Measurements from ENCODE around the gene GGN. TPM values are rescaled to one million over a fixed set of nuclear protein-coding genes. Genes with fewer than 3 reads are reported as not detected.

The GGN gene
- polyA plus RNA-seq, 1 of the 3 experiments (the other 2 are of a cell fraction) = 0.48 TPM

DNA sequence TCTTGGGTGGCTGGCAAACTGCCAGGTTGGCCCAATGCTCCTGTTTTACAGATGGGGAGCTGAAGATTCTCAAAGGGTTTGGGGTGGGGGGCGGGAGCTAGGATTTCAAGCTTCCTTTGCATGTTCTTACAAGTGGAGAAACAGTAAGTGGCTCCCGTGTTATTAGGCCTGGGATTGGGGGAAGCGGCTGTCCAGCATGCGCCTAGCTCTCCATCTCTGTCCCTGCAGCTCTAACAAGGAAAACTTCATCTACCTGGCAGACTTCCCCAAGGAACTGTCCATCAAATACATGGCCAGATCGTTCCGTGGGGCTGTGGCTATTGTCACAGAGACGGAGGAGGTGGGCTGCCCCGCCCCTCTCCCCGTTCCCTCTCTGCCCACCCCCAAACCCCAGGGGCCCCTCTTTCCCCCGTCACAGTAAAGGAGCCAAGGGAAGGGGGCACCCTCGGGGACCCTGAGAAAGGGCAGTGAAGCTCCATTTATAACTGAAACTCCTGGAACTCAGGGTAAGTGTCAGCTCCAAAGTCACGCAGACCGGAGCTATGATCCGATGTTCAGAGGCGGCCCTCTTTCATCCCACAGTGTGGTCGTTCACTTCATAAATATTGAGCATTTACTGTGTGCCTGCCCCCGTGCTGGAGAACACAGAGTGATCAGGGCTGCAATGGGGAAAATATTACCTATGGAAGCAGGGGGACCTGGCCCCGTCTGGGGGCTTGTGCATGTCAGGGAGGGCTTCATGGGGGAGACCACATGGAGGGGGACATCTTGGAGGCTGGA is 28.4 kb downstream of the GGN start:
- WGBS (ENCODE audit: low lambda C conversion rate) = 18% methylated on average over 14 of the region's 18 CpGs
- POLR2A ChIA-PET = interaction anchor here (2.1 kb wide), 1 partner anchor 29 kb away, joined by 7 read pairs; the partner anchor contains the start of genes GGN and SPRED3

More for the DNA sequence above, 28.4 kb downstream of the GGN start:
- no peak for DNase-seq
- H2AFZ ChIP-seq (ENCODE audit: low read depth) = no peak overlapping the region
- CTCF ChIA-PET = interaction anchor here (0.9 to 2.4 kb wide), 3 partner anchors 23 to 457 kb away, joined by 4 to 6 read pairs (median 4); partner anchors contain the start of gene CATSPERG
- H3K9me2 ChIP-seq = no peaks in the 10 kb centered on the region
- H3K4me3 ChIP-seq (ENCODE audit: low read depth in 2 of 2, low read length in 1 of 2) = no peak overlapping the region
- no peak overlapping the region for H3K27ac ChIP-seq (ENCODE audit: low read depth in 2 of 2, low read length in 1 of 2)
- no peaks in the 10 kb centered on the region for H3K36me3 ChIP-seq (replicated peaks in 1 of 2; ENCODE audit: control insufficient read depth in 1 of 2, insufficient read depth in 2 of 2, low read length in 1 of 2)
- peaks cover 41% of the 10 kb centered on the region for H3K27me3 ChIP-seq (ENCODE audit: insufficient read depth)
- H3K9me3 ChIP-seq = no peaks in the 10 kb centered on the region
- no peaks in the 10 kb centered on the region for H4K20me1 ChIP-seq (ENCODE audit: insufficient read depth)
- TF ChIP-seq TEAD4 (IDR thresholded peaks at IDR 0.05; ENCODE audit: borderline replicate concordance, insufficient read depth) (no peak), TCF12 (IDR thresholded peaks at IDR 0.05) (no peak), MXI1 (IDR thresholded peaks at IDR 0.05; ENCODE audit: low read depth, low read length) (no peak), NRF1 (IDR thresholded peaks at IDR 0.05; ENCODE audit: low read depth, low read length) (no peak), YY1 (IDR thresholded peaks at IDR 0.05; ENCODE audit: low read depth) (no peak), FOXM1 (IDR thresholded peaks at IDR 0.05; ENCODE audit: low read depth) (no peak), ELF1 (IDR thresholded peaks at IDR 0.05) (no peak)
- TF ChIP-seq, protein P1, sequence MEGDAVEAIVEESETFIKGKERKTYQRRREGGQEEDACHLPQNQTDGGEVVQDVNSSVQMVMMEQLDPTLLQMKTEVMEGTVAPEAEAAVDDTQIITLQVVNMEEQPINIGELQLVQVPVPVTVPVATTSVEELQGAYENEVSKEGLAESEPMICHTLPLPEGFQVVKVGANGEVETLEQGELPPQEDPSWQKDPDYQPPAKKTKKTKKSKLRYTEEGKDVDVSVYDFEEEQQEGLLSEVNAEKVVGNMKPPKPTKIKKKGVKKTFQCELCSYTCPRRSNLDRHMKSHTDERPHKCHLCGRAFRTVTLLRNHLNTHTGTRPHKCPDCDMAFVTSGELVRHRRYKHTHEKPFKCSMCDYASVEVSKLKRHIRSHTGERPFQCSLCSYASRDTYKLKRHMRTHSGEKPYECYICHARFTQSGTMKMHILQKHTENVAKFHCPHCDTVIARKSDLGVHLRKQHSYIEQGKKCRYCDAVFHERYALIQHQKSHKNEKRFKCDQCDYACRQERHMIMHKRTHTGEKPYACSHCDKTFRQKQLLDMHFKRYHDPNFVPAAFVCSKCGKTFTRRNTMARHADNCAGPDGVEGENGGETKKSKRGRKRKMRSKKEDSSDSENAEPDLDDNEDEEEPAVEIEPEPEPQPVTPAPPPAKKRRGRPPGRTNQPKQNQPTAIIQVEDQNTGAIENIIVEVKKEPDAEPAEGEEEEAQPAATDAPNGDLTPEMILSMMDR (IDR thresholded peaks at IDR 0.05) = no peak
- TF ChIP-seq, protein P2, sequence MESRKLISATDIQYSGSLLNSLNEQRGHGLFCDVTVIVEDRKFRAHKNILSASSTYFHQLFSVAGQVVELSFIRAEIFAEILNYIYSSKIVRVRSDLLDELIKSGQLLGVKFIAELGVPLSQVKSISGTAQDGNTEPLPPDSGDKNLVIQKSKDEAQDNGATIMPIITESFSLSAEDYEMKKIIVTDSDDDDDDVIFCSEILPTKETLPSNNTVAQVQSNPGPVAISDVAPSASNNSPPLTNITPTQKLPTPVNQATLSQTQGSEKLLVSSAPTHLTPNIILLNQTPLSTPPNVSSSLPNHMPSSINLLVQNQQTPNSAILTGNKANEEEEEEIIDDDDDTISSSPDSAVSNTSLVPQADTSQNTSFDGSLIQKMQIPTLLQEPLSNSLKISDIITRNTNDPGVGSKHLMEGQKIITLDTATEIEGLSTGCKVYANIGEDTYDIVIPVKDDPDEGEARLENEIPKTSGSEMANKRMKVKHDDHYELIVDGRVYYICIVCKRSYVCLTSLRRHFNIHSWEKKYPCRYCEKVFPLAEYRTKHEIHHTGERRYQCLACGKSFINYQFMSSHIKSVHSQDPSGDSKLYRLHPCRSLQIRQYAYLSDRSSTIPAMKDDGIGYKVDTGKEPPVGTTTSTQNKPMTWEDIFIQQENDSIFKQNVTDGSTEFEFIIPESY (IDR thresholded peaks at IDR 0.05; ENCODE audit: borderline replicate concordance, low read depth) = no peak
- TF ChIP-seq, protein P3, sequence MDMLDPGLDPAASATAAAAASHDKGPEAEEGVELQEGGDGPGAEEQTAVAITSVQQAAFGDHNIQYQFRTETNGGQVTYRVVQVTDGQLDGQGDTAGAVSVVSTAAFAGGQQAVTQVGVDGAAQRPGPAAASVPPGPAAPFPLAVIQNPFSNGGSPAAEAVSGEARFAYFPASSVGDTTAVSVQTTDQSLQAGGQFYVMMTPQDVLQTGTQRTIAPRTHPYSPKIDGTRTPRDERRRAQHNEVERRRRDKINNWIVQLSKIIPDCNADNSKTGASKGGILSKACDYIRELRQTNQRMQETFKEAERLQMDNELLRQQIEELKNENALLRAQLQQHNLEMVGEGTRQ (IDR thresholded peaks at IDR 0.05; ENCODE audit: borderline replicate concordance, low read depth, low read length) = no peak
- TF ChIP-seq, protein P4, sequence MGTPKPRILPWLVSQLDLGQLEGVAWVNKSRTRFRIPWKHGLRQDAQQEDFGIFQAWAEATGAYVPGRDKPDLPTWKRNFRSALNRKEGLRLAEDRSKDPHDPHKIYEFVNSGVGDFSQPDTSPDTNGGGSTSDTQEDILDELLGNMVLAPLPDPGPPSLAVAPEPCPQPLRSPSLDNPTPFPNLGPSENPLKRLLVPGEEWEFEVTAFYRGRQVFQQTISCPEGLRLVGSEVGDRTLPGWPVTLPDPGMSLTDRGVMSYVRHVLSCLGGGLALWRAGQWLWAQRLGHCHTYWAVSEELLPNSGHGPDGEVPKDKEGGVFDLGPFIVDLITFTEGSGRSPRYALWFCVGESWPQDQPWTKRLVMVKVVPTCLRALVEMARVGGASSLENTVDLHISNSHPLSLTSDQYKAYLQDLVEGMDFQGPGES (IDR thresholded peaks at IDR 0.05; ENCODE audit: low read depth, low read length) = no peak
- H3K4me1 ChIP-seq (ENCODE audit: control insufficient read depth in 1 of 2, insufficient read depth in 2 of 2, low read depth in 1 of 2, low read length in 1 of 2) = peaks cover 0 to 10% of the 10 kb centered on the region in 2 experiments; a peak in 1 of 4 replicates
- H3K4me2 ChIP-seq = no peak overlapping the region
- H3K79me2 ChIP-seq (ENCODE audit: insufficient read depth) = no peaks in the 10 kb centered on the region
- H3F3A ChIP-seq (replicated peaks; ENCODE audit: insufficient read depth) = peaks cover 6% of the 10 kb centered on the region
- no peak overlapping the region for H3K9ac ChIP-seq

Data from SK-N-SH (cell line).